ENCODE results near the gene DACH1.
"Not testable (repeated sequence)": the region's sequence is repeated elsewhere in the genome, so short reads cannot be mapped to it uniquely, and the experiment has no call there.

DACH1 gene

GRCh38 chr13:71865874-71866334 is 1.1 kb downstream of the DACH1 start:
- no peak for DNase-seq (ENCODE audit: low spot score)

GRCh38 chr13:71864986-71865873 is 1.8 kb downstream of the DACH1 start:
- no peak for DNase-seq (ENCODE audit: low spot score)

- no peak for DNase-seq (ENCODE audit: low spot score)
Observed at GRCh38 chr13:71864094-71864985, 2.7 kb downstream of the DACH1 start.

GRCh38 chr13:71863254-71863865 is 3.6 kb downstream of the DACH1 start:
- DNase-seq (ENCODE audit: low spot score), result no peak

- no peak for DNase-seq (ENCODE audit: low spot score)
Observed at GRCh38 chr13:71862459-71862943, 4.5 kb downstream of the DACH1 start.

- no peak for DNase-seq (ENCODE audit: low spot score)
Observed at GRCh38 chr13:71861769-71862458, 5.1 kb downstream of the DACH1 start.

- no peak for DNase-seq (ENCODE audit: low spot score)
Observed at GRCh38 chr13:71860547-71861138, 6.4 kb downstream of the DACH1 start.

- DNase-seq (ENCODE audit: low spot score), result no peak
Observed at GRCh38 chr13:71858647-71859046, 8.4 kb downstream of the DACH1 start.

GRCh38 chr13:71856548-71857043 is 10.4 kb downstream of the DACH1 start:
- no peak for DNase-seq (ENCODE audit: low spot score)

GRCh38 chr13:71854401-71854800 is 12.6 kb downstream of the DACH1 start:
- DNase-seq (ENCODE audit: low spot score), result no peak

- no peak for DNase-seq (ENCODE audit: low spot score)
Observed at GRCh38 chr13:71853725-71854124, 13.3 kb downstream of the DACH1 start.

- no peak for DNase-seq (ENCODE audit: low spot score)
Observed at GRCh38 chr13:71852736-71853135, 14.3 kb downstream of the DACH1 start.

GRCh38 chr13:71851498-71852409 is 15.2 kb downstream of the DACH1 start:
- no peak for DNase-seq (ENCODE audit: low spot score)

GRCh38 chr13:71842003-71842402 is 25.0 kb downstream of the DACH1 start:
- DNase-seq (ENCODE audit: low spot score), result no peak

- no peak for DNase-seq (ENCODE audit: low spot score)
Observed at GRCh38 chr13:71838842-71839241, 28.2 kb downstream of the DACH1 start.

- DNase-seq (ENCODE audit: low spot score), result not testable (repeated sequence)
Observed at GRCh38 chr13:71837582-71837981, 29.4 kb downstream of the DACH1 start.

GRCh38 chr13:71831716-71832115 is 35.3 kb downstream of the DACH1 start:
- no peak for DNase-seq (ENCODE audit: low spot score)

- DNase-seq (ENCODE audit: low spot score), result no peak
Observed at GRCh38 chr13:71830736-71831135, 36.3 kb downstream of the DACH1 start.

GRCh38 chr13:71830323-71830722 is 36.7 kb downstream of the DACH1 start:
- no peak for DNase-seq (ENCODE audit: low spot score)

- no peak for DNase-seq (ENCODE audit: low spot score)
Observed at GRCh38 chr13:71829547-71829946, 37.5 kb downstream of the DACH1 start.

Measured in germinal center (tissue), 1 donor.